ENCODE results near the gene ZNF850.

ZNF850 gene

GRCh38 chr19:36687214-36688056 lies 85.2 kb downstream of the ZNF850 start, which contains the start of gene ZNF567:
Gene ZNF567, plus strand, starts transcription at chr19:36687612. Its CDS starts 7,256 bp downstream, at chr19:36694868.
- peak; percentile 98 for DNase-seq

DNA sequence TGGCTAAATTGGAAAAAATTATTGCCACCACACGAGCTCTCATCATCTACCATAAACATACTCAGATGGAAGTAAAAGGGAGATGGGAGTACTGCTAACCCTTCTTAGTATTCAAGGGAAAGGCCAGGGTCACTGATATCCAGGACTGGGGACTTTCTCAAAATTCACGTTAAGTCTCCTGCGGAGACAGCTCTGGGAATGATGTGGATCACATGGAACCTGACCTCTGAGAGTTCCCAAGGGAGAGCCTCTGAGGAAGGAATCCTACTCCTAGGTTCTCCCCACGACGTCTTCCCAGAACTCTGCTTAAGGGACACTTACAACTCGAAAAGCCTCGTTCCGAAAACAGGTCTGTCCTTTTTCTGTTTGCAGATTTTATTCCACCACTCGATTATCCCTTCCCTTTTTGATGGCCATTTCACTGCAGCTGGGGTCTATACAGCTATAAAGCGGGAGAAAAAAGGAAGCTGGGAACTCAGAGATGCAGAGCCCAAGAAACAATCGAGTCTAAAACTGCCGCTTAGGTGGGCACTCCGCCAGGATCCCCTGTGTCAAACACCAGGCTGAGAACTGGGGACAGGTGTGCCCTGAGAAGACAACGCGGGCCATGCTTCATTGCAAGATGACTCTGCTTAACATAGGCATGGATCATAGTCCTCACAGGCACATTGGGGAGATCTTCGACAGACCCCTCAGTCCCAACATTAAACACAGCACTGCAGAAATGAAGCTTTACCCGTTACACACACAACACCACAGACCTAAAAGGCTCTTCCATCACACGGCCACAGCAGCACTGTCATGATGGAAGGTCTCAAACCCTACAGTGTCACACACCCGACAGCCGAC lies 86.0 kb downstream of the ZNF850 start:
- no peak for DNase-seq

DNA sequence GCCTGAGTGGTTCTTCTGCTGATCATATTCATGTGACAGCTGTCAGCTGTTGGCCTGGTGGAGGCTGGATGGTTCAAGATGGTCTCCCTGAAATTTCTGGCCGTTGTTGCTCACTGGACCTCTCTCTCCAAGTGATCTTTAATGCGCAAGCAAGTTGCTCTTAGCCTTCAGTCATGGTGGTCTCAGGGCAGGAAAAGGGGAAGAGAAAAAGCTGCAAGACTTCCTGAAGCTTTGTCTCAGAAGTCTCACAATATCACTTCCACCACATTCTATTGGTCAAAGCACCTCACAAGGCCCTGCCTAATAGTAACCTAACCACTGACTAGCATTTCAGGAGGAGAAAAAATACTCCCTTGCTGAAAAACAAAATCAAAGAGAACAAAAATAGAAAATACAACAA lies 86.8 kb downstream of the ZNF850 start:
- DNase-seq, result no peak

- no peak for DNase-seq
Observed at GRCh38 chr19:36679455-36679854, 93.2 kb downstream of the ZNF850 start.

- DNase-seq, result no peak
Observed at GRCh38 chr19:36674201-36674600, 98.4 kb downstream of the ZNF850 start.

DNA sequence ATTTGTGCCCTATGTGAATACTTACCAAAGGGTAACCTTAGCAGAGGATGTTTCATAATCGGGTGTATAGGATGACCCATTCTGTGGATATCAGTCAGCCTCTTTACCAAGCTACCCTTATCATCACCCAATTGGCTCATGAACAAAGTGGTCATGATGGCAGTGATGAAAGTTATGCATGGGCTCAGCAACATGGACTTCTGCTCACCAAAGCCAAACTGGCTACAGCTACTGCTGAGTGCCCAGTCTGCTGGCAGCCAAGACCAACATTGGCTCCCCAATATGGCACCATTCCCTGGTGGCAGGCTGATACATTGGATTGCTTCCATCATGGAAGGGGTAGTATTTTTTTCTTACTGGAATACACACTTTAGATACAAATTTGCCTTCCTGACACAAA lies 100.2 kb downstream of the ZNF850 start:
- no peak for DNase-seq

DNA sequence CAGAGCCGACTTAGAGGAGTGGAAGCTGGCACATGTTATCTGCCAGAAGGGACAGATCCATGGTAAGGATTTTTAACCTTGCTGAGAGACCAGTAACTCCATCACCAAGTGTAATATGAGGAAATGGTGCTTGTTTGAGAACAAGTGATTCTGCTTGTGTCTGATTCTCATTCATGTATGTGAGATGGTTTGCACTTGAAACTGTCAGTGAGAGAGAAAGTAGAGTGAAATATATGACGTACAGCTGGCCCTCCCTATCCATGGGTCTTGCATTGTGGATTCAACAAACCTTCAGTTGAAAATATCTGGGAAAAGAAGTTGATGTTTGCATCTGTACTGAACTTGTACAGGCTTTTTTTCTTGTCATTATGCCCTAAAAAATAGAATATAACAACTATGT lies 104.0 kb downstream of the ZNF850 start:
- no peak for DNase-seq

DNA sequence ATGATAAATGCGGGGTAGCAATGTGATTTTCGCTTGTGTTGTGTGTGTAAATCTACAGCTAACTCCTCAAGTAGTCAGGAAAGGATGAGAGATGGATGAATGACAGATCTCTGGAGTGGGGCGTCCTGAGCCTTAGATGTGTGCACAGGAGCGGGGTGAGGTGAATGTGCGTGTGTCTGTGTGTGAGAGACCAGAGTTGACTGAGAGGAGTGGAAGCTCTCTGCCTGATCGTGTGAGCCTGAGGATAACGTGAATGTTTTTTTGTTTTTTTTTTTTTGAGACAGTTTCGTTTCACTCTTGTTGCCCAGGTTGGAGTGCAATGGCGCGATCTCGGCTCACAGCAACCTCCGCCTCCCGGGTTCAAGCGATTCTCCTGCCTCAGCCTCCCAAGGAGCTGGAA lies 106.8 kb downstream of the ZNF850 start:
- no peak for DNase-seq

Data from islet precursor cell (in vitro differentiated cells).